CD14-positive monocyte (primary cell): ENCODE results near the gene KCNN3. TPM values are rescaled to one million over a fixed set of nuclear protein-coding genes. Genes with fewer than 3 reads are reported as not detected.

Experiments used
- DNase-seq, 3 donors: peaks; one replicate each; pipeline ENCODE4 v3.0.0-alpha.2; 2011 to 2022
- H2AFZ ChIP-seq: 2 replicates; pipeline ENCODE4 v1.6.0; 2012; ENCODE audit warnings: mild to moderate bottlenecking, low read depth, low read length, inconsistent platforms; ENCODE audit not compliant: insufficient read depth, poor library complexity, severe bottlenecking
- H3K27ac ChIP-seq, 2 donors: 1 replicate in 1 of 2; 2 replicates in 1 of 2; pipeline ENCODE4 v1.5.1; 2012 to 2013; ENCODE audit warnings: low read length in 2 of 2, control low read depth in 1 of 2, inconsistent platforms in 1 of 2, low read depth in 1 of 2, mild to moderate bottlenecking in 1 of 2
- H3K27me3 ChIP-seq, 2 donors: one replicate each; pipeline versions ENCODE4 v1.6.0 to v1.6.1; 2011 to 2013; ENCODE audit warnings: low read length in 2 of 2; ENCODE audit not compliant: control insufficient read depth in 2 of 2, insufficient read depth in 2 of 2
- H3K36me3 ChIP-seq, 2 donors: replicated peaks in 1 of 2; 1 replicate in 1 of 2; 2 replicates in 1 of 2; pipeline versions ENCODE4 v1.5.1 to v1.6.1; 2012 to 2013; ENCODE audit warnings: low read length in 2 of 2, control low read depth in 1 of 2, inconsistent platforms in 1 of 2, mild to moderate bottlenecking in 1 of 2; ENCODE audit not compliant: insufficient read depth in 2 of 2, control insufficient read depth in 1 of 2
- H3K4me1 ChIP-seq, 2 donors: 1 replicate in 1 of 2; 2 replicates in 1 of 2; pipeline versions ENCODE4 v1.5.1 to v1.6.1; 2012 to 2013; ENCODE audit warnings: low read length in 2 of 2, control low read depth in 1 of 2, inconsistent platforms in 1 of 2, mild to moderate bottlenecking in 1 of 2, moderate library complexity in 1 of 2; ENCODE audit not compliant: insufficient read depth in 2 of 2, control insufficient read depth in 1 of 2
- H3K4me2 ChIP-seq: replicated peaks from 2 replicates; pipeline ENCODE3; 2012; ENCODE audit warnings: low read length, moderate library complexity, mild to moderate bottlenecking; ENCODE audit not compliant: poor library complexity, severe bottlenecking; ENCODE audit errors: extremely low read depth
- H3K4me3 ChIP-seq, 3 experiments: fragments of 200-600 bp in 1 of 3; sonication (generic) in 1 of 3; replicated peaks in 1 of 3; 1 replicate in 2 of 3; 2 replicates in 1 of 3; pipeline ENCODE4 v1.5.1; 2011 to 2013; ENCODE audit warnings: low read length in 3 of 3, mild to moderate bottlenecking in 3 of 3, control low read depth in 2 of 3, low read depth in 2 of 3, inconsistent platforms in 1 of 3, moderate library complexity in 1 of 3
- H3K79me2 ChIP-seq: 2 replicates; pipeline ENCODE4 v1.6.0; 2012; ENCODE audit warnings: mild to moderate bottlenecking, control low read depth, inconsistent platforms, low read length, moderate library complexity; ENCODE audit not compliant: insufficient read depth
- H3K9ac ChIP-seq: 2 replicates; pipeline ENCODE4 v1.6.0; 2017; ENCODE audit warnings: low read length, mild to moderate bottlenecking; ENCODE audit not compliant: insufficient read depth, poor library complexity, severe bottlenecking
- H3K9me3 ChIP-seq, 2 donors: replicated peaks in 1 of 2; 1 replicate in 1 of 2; 2 replicates in 1 of 2; pipeline versions ENCODE4 v1.5.1 to v1.6.1; 2012 to 2013; ENCODE audit warnings: low read length in 2 of 2, control low read depth in 1 of 2; ENCODE audit not compliant: control insufficient read depth in 1 of 2, insufficient read depth in 1 of 2
- H4K20me1 ChIP-seq: 2 replicates; pipeline ENCODE4 v1.6.0; 2012; ENCODE audit warnings: mild to moderate bottlenecking, low read length, control low read depth, moderate library complexity; ENCODE audit not compliant: insufficient read depth
- H3K27ac Mint-ChIP-seq, 7 donors: one replicate each; pipeline ENCODE4 v1.8.0; 2020; ENCODE audit warnings: mild to moderate bottlenecking in 7 of 7, mixed read lengths in 7 of 7, moderate library complexity in 6 of 7, inconsistent platforms in 2 of 7
- H3K27me3 Mint-ChIP-seq, 3 donors: one replicate each; pipeline ENCODE4 v1.8.0; 2021 to 2022; ENCODE audit warnings: low read depth in 3 of 3, mild to moderate bottlenecking in 3 of 3, mixed read lengths in 3 of 3, moderate library complexity in 3 of 3, inconsistent platforms in 1 of 3
- H3K36me3 Mint-ChIP-seq, 2 donors: one replicate each; pipeline ENCODE4 v1.8.0; 2020; ENCODE audit warnings: mixed read lengths in 2 of 2, inconsistent platforms in 1 of 2, mild to moderate bottlenecking in 1 of 2
- H3K4me1 Mint-ChIP-seq: one replicate; pipeline ENCODE4 v1.8.0; 2020; ENCODE audit warnings: mild to moderate bottlenecking, mixed read lengths
- H3K4me3 Mint-ChIP-seq, 2 donors: one replicate each; pipeline ENCODE4 v1.8.0; 2020; ENCODE audit warnings: mild to moderate bottlenecking in 2 of 2, mixed read lengths in 2 of 2, moderate library complexity in 1 of 2
- H3K9me3 Mint-ChIP-seq, 7 donors: one replicate each; pipeline ENCODE4 v1.8.0; 2020 to 2022; ENCODE audit warnings: mixed read lengths in 7 of 7, mild to moderate bottlenecking in 6 of 7, moderate library complexity in 6 of 7, inconsistent platforms in 2 of 7
- WGBS: methylation state at CpG from one replicate; pipeline ENCODE4 v1.1.5; 2013; ENCODE audit warnings: missing lambda C conversion rate; ENCODE audit not compliant: insufficient coverage; 5-methylcytosine and 5-hydroxymethylcytosine counted together
- intact Hi-C, 2 donors: fragments of 100-400 bp; cut with micrococcal nuclease; formaldehyde crosslinking; loops; one replicate each; pipeline versions ENCODE4 v1.15.0 to v1.15.1; 2023
- polyA plus RNA-seq, 3 donors: library from polyadenylated mRNA; depleted of rRNA in 1 of 3; unstranded in 2 of 3; stranded (reverse) in 1 of 3; fragments of 300-500 nt in 2 of 3; fragments of >200 nt in 1 of 3; fragmentation: Illumina TruSeq in 2 of 3; gene quantifications; 1 replicate in 2 of 3; 2 replicates in 1 of 3; pipeline ENCODE4 v1.2.3, GENCODE V29; 2012 to 2021
- TF ChIP-seq, protein P1 (sequence below): fragments of 200-600 bp; IDR thresholded peaks from one replicate; pipeline ENCODE4 v1.8.0; 2022; ENCODE audit warnings: antibody characterized with exemption, mild to moderate bottlenecking

The KCNN3 gene
- polyA plus RNA-seq, 3 donors, result not detected

DNA sequence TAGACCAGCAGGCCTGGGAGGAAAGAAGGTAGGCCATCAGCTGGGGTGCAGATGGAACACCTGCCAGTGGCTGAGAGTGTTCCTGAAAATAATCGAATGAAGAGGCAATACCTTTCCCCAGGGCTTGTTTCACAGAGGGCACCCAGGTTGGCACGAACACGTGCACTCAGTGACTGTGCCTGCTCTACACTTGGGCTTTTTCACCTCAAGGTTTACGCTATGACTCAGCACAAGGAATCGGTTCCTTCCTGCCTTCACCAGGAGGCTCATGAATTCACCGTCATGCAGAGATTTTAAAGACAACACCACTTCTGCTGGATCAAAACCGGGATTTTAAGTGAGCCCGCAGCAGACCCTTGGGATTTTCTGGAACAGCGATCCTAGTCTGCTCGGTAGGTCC, 143.6 kb downstream of the KCNN3 start:
- Histone ChIP-seq H3K27ac (no peak overlapping the region), H3K9me3 (no peaks in the 10 kb centered on the region), H3K27me3 (peaks cover 0 to 4% of the 10 kb centered on the region in 2 donors), H3K4me3 (no peak overlapping the region), H3K9ac (no peak overlapping the region), H2AFZ (no peak overlapping the region), H3K36me3 (no peaks in the 10 kb centered on the region), H3K79me2 (no peaks in the 10 kb centered on the region), H3K4me2 (no peak overlapping the region), H4K20me1 (no peaks in the 10 kb centered on the region), H3K4me1 (peaks cover 21 to 48% of the 10 kb centered on the region in 2 donors)
- H3K9me3 Mint-ChIP-seq, result peaks cover 0 to 2% (median 0%) of the 10 kb centered on the region in 7 donors
- H3K36me3 Mint-ChIP-seq, result peaks cover 0 to 1% of the 10 kb centered on the region in 2 donors
- WGBS, result 24% methylated on average over 10 of the region's 10 CpGs
- TF ChIP-seq, protein P1, sequence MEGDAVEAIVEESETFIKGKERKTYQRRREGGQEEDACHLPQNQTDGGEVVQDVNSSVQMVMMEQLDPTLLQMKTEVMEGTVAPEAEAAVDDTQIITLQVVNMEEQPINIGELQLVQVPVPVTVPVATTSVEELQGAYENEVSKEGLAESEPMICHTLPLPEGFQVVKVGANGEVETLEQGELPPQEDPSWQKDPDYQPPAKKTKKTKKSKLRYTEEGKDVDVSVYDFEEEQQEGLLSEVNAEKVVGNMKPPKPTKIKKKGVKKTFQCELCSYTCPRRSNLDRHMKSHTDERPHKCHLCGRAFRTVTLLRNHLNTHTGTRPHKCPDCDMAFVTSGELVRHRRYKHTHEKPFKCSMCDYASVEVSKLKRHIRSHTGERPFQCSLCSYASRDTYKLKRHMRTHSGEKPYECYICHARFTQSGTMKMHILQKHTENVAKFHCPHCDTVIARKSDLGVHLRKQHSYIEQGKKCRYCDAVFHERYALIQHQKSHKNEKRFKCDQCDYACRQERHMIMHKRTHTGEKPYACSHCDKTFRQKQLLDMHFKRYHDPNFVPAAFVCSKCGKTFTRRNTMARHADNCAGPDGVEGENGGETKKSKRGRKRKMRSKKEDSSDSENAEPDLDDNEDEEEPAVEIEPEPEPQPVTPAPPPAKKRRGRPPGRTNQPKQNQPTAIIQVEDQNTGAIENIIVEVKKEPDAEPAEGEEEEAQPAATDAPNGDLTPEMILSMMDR, result no peak
- H3K27ac Mint-ChIP-seq, result peak overlapping the region in 2 of 7 donors; percentile 50 to 75
- H3K27me3 Mint-ChIP-seq, result peaks cover 12 to 20% (median 17%) of the 10 kb centered on the region in 3 donors
- peaks cover 47% of the 10 kb centered on the region for H3K4me1 Mint-ChIP-seq
- DNase-seq, result peak; percentile 42 to 66 (median 45)
- H3K4me3 Mint-ChIP-seq, result no peak overlapping the region
- intact Hi-C loops, result no loop called here

DNA sequence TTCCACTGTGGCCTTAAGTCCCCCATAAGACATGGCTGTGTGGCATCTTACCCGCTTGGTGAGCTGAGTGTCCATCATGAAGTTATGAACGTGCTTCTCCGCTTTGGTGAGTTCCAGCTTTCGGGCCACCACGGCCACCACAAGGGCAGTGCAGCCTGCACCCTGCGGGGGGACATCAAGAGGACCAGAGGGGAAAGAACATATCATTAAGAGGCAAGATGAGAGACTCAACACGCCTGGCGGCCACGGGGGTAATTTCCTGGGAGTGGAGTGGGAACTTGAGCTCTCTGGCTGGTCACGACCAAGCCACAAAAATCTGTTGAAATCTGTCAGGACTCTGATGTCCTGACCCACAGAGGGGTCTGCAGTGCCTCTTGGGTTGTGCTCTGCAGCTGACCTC, 144.2 kb downstream of the KCNN3 start:
- no peak overlapping the region for H3K27ac ChIP-seq
- no peak overlapping the region for H3K9ac ChIP-seq
- intact Hi-C loops, result no loop called here
- H3K79me2 ChIP-seq, result no peaks in the 10 kb centered on the region
- DNase-seq, result no peak
- H3K36me3 Mint-ChIP-seq, result peaks cover 0 to 1% of the 10 kb centered on the region in 2 donors
- H3K4me3 ChIP-seq, result no peak overlapping the region
- H3K4me1 Mint-ChIP-seq, result peaks cover 52% of the 10 kb centered on the region
- H3K4me2 ChIP-seq, result no peak overlapping the region
- H4K20me1 ChIP-seq, result no peaks in the 10 kb centered on the region
- no peaks in the 10 kb centered on the region for H3K9me3 ChIP-seq
- H3K4me3 Mint-ChIP-seq, result peak overlapping the region in 1 of 2 donors; percentile 62
- peaks cover 0 to 2% (median 0%) of the 10 kb centered on the region in 7 donors for H3K9me3 Mint-ChIP-seq
- peaks cover 0 to 4% of the 10 kb centered on the region in 2 donors for H3K27me3 ChIP-seq
- H3K27me3 Mint-ChIP-seq, result peaks cover 9 to 20% (median 15%) of the 10 kb centered on the region in 3 donors
- no peak overlapping the region for H2AFZ ChIP-seq
- H3K36me3 ChIP-seq, result no peaks in the 10 kb centered on the region
- WGBS, result 73% methylated on average over 10 of the region's 10 CpGs
- H3K27ac Mint-ChIP-seq, result peak overlapping the region in 1 of 7 donors; percentile 50
- TF ChIP-seq, protein P1, result no peak
- peaks cover 27 to 53% of the 10 kb centered on the region in 2 donors for H3K4me1 ChIP-seq
